Measurements from ENCODE around the gene ACOXL. TPM values are rescaled to one million over a fixed set of nuclear protein-coding genes. Genes with fewer than 3 reads are reported as not detected.

Gene ACOXL
- polyA plus RNA-seq, 3 donors from 2014 or later, result not detected

GRCh38 chr2:110780461-110780860, 48.1 kb downstream of the ACOXL start:
- no peak for DNase-seq
- Mint-ChIP-seq H3K4me1 (no peaks in the 10 kb centered on the region), H3K36me3 (no peaks in the 10 kb centered on the region), H3K4me3 (no peak overlapping the region), H3K9me3 (peaks cover 0 to under 1% (median 0%) of the 10 kb centered on the region in 6 donors), H3K27me3 (ENCODE audit: low read depth in 3 of 3) (peaks cover 2 to 18% (median 2%) of the 10 kb centered on the region in 3 donors), H3K27ac (no peak overlapping the region)

DNA sequence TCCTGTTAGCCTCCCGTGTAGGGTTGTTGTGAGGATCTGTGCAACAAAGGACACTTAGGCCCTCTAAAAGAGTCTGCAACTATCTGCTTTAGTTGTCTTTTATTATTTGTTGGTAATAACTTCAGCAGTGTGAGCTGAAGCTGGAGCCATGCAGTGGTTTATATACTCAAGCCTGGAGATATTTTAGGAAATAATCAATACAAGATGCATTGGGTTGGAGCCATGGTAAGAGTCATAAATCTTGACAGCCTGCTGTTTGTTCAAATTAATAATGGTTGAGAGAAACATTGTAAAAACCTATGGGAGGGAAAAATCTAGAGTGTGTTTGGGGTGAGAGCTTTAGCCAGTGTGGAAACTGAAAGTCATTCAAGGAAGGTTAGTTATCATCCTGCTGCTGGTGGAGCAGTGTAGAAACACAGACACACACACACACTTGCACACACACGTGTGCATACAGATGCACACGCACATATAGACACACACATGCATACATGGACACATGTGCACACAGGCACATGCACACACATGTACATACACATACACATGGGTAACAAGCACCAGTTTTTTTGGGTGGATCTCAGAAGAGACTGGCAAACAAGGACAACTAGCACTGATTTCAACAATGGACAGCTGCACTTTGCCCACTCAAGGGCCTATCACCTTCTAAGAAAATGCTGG, 51.0 kb downstream of the ACOXL start:
- H3K27ac Mint-ChIP-seq, result no peak overlapping the region
- H3K27me3 Mint-ChIP-seq (ENCODE audit: low read depth in 3 of 3), result peaks cover 2 to 21% (median 5%) of the 10 kb centered on the region in 3 donors

DNA sequence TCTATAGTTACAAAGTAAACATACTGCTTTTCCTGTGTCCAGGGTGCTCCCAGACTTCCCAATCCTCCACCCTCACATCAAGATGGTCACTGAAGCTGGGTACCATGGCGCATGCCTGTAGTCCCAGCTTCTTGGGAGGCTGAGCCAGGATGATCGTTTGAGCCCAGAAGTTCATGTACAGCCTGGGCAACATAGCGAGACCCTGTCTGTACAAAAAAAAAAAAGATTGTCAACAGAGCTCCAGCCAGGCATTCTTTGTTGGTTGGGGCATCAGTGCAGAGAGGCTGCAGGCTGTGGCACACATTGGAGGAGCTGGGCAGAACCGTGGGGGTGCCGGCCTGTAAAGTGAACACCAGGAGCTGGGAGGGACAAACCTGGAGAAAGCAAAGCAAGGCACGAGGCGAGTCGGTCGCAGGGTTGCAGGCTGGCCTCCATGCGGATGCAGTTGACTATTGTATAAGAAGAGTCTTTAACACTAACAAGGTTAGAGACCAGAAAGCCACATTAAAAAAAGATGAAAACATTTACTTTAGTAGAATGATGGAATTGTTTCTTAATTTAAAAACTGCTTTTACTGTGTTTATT, 51.8 kb downstream of the ACOXL start:
- DNase-seq, result no peak
- H3K36me3 Mint-ChIP-seq, result no peaks in the 10 kb centered on the region
- peaks cover 0 to 3% (median 0%) of the 10 kb centered on the region in 6 donors for H3K9me3 Mint-ChIP-seq
- no peaks in the 10 kb centered on the region for H3K4me1 Mint-ChIP-seq
- H3K27me3 Mint-ChIP-seq (ENCODE audit: low read depth in 3 of 3), result peaks cover 2 to 21% (median 5%) of the 10 kb centered on the region in 3 donors
- H3K27ac Mint-ChIP-seq, result no peak overlapping the region
- H3K4me3 Mint-ChIP-seq, result no peak overlapping the region

More for the DNA sequence above, 51.0 kb downstream of the ACOXL start:
- Mint-ChIP-seq H3K36me3 (no peaks in the 10 kb centered on the region), H3K9me3 (peaks cover 0 to 3% (median 0%) of the 10 kb centered on the region in 6 donors), H3K4me1 (no peaks in the 10 kb centered on the region), H3K4me3 (no peak overlapping the region)
- no peak for DNase-seq

GRCh38 chr2:110785439-110785838, 53.1 kb downstream of the ACOXL start:
- no peak overlapping the region for H3K4me3 Mint-ChIP-seq
- H3K9me3 Mint-ChIP-seq, result peaks cover 0 to 3% (median 0%) of the 10 kb centered on the region in 6 donors
- no peak for DNase-seq
- no peak overlapping the region for H3K27ac Mint-ChIP-seq
- no peaks in the 10 kb centered on the region for H3K4me1 Mint-ChIP-seq
- peaks cover 2 to 20% (median 5%) of the 10 kb centered on the region in 3 donors for H3K27me3 Mint-ChIP-seq (ENCODE audit: low read depth in 3 of 3)
- H3K36me3 Mint-ChIP-seq, result no peaks in the 10 kb centered on the region

GRCh38 chr2:110788976-110789375, 56.6 kb downstream of the ACOXL start:
- H3K27ac Mint-ChIP-seq, result no peak overlapping the region
- no peaks in the 10 kb centered on the region for H3K4me1 Mint-ChIP-seq
- peaks cover 3 to 19% (median 14%) of the 10 kb centered on the region in 3 donors for H3K27me3 Mint-ChIP-seq (ENCODE audit: low read depth in 3 of 3)
- peaks cover 0 to 3% (median 0%) of the 10 kb centered on the region in 6 donors for H3K9me3 Mint-ChIP-seq
- H3K4me3 Mint-ChIP-seq, result no peak overlapping the region
- DNase-seq, result no peak
- H3K36me3 Mint-ChIP-seq, result no peaks in the 10 kb centered on the region

DNA sequence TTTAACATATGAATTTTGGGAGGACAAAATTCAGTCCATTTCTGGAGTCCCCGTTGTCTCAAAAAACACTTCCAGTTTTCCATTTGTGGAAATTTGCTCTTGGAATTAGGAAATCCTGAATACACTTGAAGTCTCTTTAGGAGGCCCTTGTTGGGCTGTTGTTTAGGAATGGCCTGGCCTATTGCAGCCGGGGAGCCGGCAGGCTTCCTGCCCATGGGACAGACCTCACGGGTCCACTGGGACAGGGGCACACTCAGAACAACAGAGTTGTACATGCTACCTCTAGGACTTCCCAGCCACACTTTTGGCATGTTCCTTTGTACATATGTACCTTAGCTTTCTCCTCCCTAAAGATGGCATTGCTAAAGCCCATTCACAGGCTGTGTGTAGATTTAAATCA, 57.3 kb downstream of the ACOXL start:
- peaks cover 3 to 17% (median 15%) of the 10 kb centered on the region in 3 donors for H3K27me3 Mint-ChIP-seq (ENCODE audit: low read depth in 3 of 3)

DNA sequence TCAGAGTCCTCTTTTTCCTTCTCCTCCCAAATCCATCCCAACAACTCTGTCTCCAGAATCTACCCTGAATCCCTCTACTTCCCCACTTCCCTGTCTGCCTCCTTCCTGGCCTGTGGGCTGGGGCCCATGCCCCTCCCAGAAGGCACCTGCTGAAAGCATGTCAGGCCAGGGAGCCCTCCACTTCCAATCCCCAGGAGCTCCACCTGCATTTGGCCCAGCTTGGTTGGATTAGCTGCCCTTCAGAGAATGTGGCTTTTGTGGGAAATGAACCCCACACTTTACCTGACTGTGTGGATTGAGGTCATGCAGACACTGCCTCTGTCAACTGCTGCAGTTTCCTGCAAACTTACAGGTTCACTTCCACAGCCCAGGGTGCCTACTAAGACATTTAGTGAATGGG, 58.5 kb downstream of the ACOXL start:
- Mint-ChIP-seq H3K4me3 (no peak overlapping the region), H3K4me1 (no peaks in the 10 kb centered on the region), H3K27me3 (ENCODE audit: low read depth in 3 of 3) (peaks cover 3 to 15% (median 10%) of the 10 kb centered on the region in 3 donors), H3K36me3 (no peaks in the 10 kb centered on the region), H3K27ac (no peak overlapping the region), H3K9me3 (peaks cover 0 to 2% (median 0%) of the 10 kb centered on the region in 6 donors)
- DNase-seq, result no peak

More for the DNA sequence above, 57.3 kb downstream of the ACOXL start:
- Mint-ChIP-seq H3K27ac (no peak overlapping the region), H3K4me3 (no peak overlapping the region), H3K9me3 (peaks cover 0 to 3% (median 0%) of the 10 kb centered on the region in 6 donors), H3K36me3 (no peaks in the 10 kb centered on the region), H3K4me1 (no peaks in the 10 kb centered on the region)
- no peak for DNase-seq

- peaks cover 0 to 1% (median 0%) of the 10 kb centered on the region in 6 donors for H3K9me3 Mint-ChIP-seq
- no peak overlapping the region for H3K27ac Mint-ChIP-seq
- DNase-seq, result no peak
- H3K36me3 Mint-ChIP-seq, result peaks cover 0 to 3% (median 0%) of the 10 kb centered on the region in 3 donors
- H3K4me1 Mint-ChIP-seq, result no peaks in the 10 kb centered on the region
- H3K4me3 Mint-ChIP-seq, result no peak overlapping the region
- peaks cover 3 to 12% (median 9%) of the 10 kb centered on the region in 3 donors for H3K27me3 Mint-ChIP-seq (ENCODE audit: low read depth in 3 of 3)
Observed at GRCh38 chr2:110791435-110791834, 59.1 kb downstream of the ACOXL start.

GRCh38 chr2:110793034-110793433, 60.7 kb downstream of the ACOXL start:
- Mint-ChIP-seq H3K9me3 (no peaks in the 10 kb centered on the region), H3K36me3 (peaks cover 0 to 4% (median 0%) of the 10 kb centered on the region in 3 donors), H3K4me3 (no peak overlapping the region), H3K4me1 (no peaks in the 10 kb centered on the region), H3K27me3 (ENCODE audit: low read depth in 3 of 3) (peaks cover 1 to 11% (median 10%) of the 10 kb centered on the region in 3 donors), H3K27ac (no peak overlapping the region)
- DNase-seq, result no peak

DNA sequence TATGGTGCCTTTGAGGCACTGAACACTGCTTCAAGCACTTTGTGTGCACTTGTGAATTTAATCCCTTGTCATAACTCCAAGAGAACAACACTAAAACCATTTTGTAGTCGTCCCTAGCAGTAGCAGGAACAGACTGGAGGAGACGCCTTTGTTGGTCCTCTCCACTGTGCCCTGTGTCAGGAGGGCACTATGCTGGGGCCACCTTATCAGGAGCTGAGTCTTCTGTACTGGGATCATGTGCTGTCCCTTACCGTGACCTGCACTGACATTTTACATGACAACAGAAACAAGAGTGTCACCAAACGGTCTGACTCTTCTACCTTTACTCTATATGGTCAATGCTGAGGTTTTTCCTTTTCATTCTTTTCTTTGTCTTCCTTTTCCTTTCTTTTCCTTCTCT, 62.0 kb downstream of the ACOXL start:
- H3K9me3 Mint-ChIP-seq, result no peaks in the 10 kb centered on the region
- DNase-seq, result no peak
- H3K4me3 Mint-ChIP-seq, result no peak overlapping the region
- peaks cover 0 to 4% (median 0%) of the 10 kb centered on the region in 3 donors for H3K36me3 Mint-ChIP-seq
- no peaks in the 10 kb centered on the region for H3K4me1 Mint-ChIP-seq
- H3K27ac Mint-ChIP-seq, result no peak overlapping the region
- peaks cover 4 to 14% (median 11%) of the 10 kb centered on the region in 3 donors for H3K27me3 Mint-ChIP-seq (ENCODE audit: low read depth in 3 of 3)

GRCh38 chr2:110794951-110795350, 62.6 kb downstream of the ACOXL start:
- H3K36me3 Mint-ChIP-seq, result peaks cover 0 to 4% (median 0%) of the 10 kb centered on the region in 3 donors
- H3K27me3 Mint-ChIP-seq (ENCODE audit: low read depth in 3 of 3), result peaks cover 4 to 14% (median 11%) of the 10 kb centered on the region in 3 donors
- H3K27ac Mint-ChIP-seq, result no peak overlapping the region
- no peaks in the 10 kb centered on the region for H3K9me3 Mint-ChIP-seq
- H3K4me3 Mint-ChIP-seq, result no peak overlapping the region
- H3K4me1 Mint-ChIP-seq, result no peaks in the 10 kb centered on the region
- DNase-seq, result no peak

DNA sequence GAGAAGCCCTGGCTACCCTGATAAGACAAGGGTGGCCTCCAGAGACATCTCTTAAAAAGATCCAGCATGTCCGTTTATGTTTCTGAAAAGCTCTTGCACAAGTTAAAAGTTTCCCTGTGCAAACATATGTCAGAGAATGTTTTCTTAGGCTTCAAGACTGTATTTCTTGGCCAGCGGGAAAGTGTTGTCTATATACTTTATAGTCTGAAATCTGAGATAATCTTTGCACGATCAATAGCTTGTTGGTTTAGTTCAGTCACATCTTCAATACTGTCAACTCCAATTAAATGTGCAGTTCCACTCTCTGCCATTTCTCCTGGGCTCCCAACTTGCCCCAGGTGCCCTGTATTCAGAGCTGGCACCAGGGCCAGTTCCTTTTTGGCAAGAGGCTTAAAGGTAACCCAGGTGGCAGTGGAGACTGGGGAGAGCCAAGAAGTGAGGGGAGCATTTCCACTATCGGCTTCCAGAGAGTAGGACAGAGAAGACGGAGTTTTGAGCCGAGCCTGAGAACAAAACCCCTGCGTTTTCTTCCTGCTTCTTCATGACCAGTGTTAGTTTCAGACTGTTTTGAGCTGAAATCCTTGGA, 64.4 kb downstream of the ACOXL start:
- Mint-ChIP-seq H3K4me3 (no peak overlapping the region), H3K9me3 (no peaks in the 10 kb centered on the region), H3K27ac (no peak overlapping the region), H3K36me3 (peaks cover 0 to 4% (median 0%) of the 10 kb centered on the region in 3 donors), H3K4me1 (no peaks in the 10 kb centered on the region), H3K27me3 (ENCODE audit: low read depth in 3 of 3) (peaks cover 4 to 12% (median 5%) of the 10 kb centered on the region in 3 donors)
- DNase-seq, result no peak

- Mint-ChIP-seq H3K36me3 (peaks cover 0 to 4% (median 0%) of the 10 kb centered on the region in 3 donors), H3K27me3 (ENCODE audit: low read depth in 3 of 3) (peaks cover 0 to 9% (median 5%) of the 10 kb centered on the region in 3 donors), H3K27ac (no peak overlapping the region), H3K4me3 (no peak overlapping the region), H3K4me1 (peaks cover 5 to 7% of the 10 kb centered on the region in 2 donors), H3K9me3 (no peaks in the 10 kb centered on the region)
- DNase-seq, result no peak
Observed at GRCh38 chr2:110799376-110799775, 67.0 kb downstream of the ACOXL start.
